Keratinocyte (primary cell): ENCODE measurements around the gene GATA5. TPM values are rescaled to one million over a fixed set of nuclear protein-coding genes. Genes with fewer than 3 reads are reported as not detected.

Experiments
- DNase-seq: peaks from one replicate; pipeline ENCODE4 v3.0.0-alpha.2; 2011; ENCODE audit warnings: low read depth, missing footprints, low spot score
- FAIRE-seq: peaks from 2 replicates; lab custom pipeline; 2011; peaks lifted over from hg19 to GRCh38; lab: Jason Lieb, UNC
- H2AFZ ChIP-seq: 2 replicates; pipeline ENCODE4 v1.6.0; 2012; ENCODE audit warnings: low read length, control low read depth, inconsistent platforms; ENCODE audit not compliant: control insufficient read depth
- H3K27ac ChIP-seq: 2 replicates; pipeline ENCODE4 v1.5.1; 2011; ENCODE audit warnings: low read length; ENCODE audit not compliant: control insufficient read depth, insufficient read depth
- H3K27me3 ChIP-seq: 3 replicates; pipeline ENCODE4 v1.6.0; 2011; ENCODE audit warnings: low read length; ENCODE audit not compliant: control insufficient read depth, insufficient read depth; ENCODE audit errors: extremely low read depth
- H3K36me3 ChIP-seq, 2 experiments: 2 replicates in 1 of 2; 3 replicates in 1 of 2; pipeline ENCODE4 v1.5.1; 2011; ENCODE audit warnings: low read length in 2 of 2, mild to moderate bottlenecking in 1 of 2; ENCODE audit not compliant: control insufficient read depth in 2 of 2, insufficient read depth in 2 of 2; ENCODE audit errors: extremely low read depth in 1 of 2
- H3K4me1 ChIP-seq: 3 replicates; pipeline ENCODE4 v1.5.1; 2011; ENCODE audit warnings: low read length; ENCODE audit not compliant: control insufficient read depth, insufficient read depth; ENCODE audit errors: extremely low read depth
- H3K4me2 ChIP-seq: 3 replicates; pipeline ENCODE4 v1.6.0; 2011; ENCODE audit warnings: low read depth, low read length; ENCODE audit not compliant: control insufficient read depth, insufficient read depth; ENCODE audit errors: extremely low read depth
- H3K4me3 ChIP-seq, 3 experiments: fragments of 200-600 bp in 1 of 3; sonication (generic) in 1 of 3; 2 replicates in 2 of 3; 3 replicates in 1 of 3; pipeline ENCODE4 v1.5.1; 2011 to 2016; ENCODE audit warnings: low read length in 3 of 3, mild to moderate bottlenecking in 3 of 3, control low read depth in 2 of 3, inconsistent platforms in 1 of 3, low read depth in 1 of 3, mixed read lengths in 1 of 3, mixed run types in 1 of 3, moderate library complexity in 1 of 3; ENCODE audit not compliant: control insufficient read depth in 2 of 3, insufficient read depth in 2 of 3; ENCODE audit errors: extremely low read depth in 1 of 3
- H3K79me2 ChIP-seq: 2 replicates; pipeline ENCODE4 v1.6.0; 2012; ENCODE audit warnings: low read length; ENCODE audit not compliant: control insufficient read depth, insufficient read depth
- H3K9ac ChIP-seq: 3 replicates; pipeline ENCODE4 v1.6.0; 2011; ENCODE audit warnings: low read length; ENCODE audit not compliant: control insufficient read depth, insufficient read depth; ENCODE audit errors: extremely low read depth
- H3K9me1 ChIP-seq: 3 replicates; pipeline ENCODE4 v1.6.0; 2011; ENCODE audit warnings: low read length; ENCODE audit not compliant: control insufficient read depth, insufficient read depth; ENCODE audit errors: extremely low read depth
- H3K9me3 ChIP-seq: 2 replicates; pipeline ENCODE4 v1.5.1; 2012; ENCODE audit warnings: low read depth, low read length; ENCODE audit not compliant: control insufficient read depth
- H4K20me1 ChIP-seq: 3 replicates; pipeline ENCODE4 v1.6.0; 2011; ENCODE audit warnings: low read length; ENCODE audit not compliant: control insufficient read depth, insufficient read depth; ENCODE audit errors: extremely low read depth
- CTCF ChIP-seq, 3 experiments: IDR thresholded peaks in 1 of 3; conservative IDR thresholded peaks in 1 of 3; optimal IDR thresholded peaks in 1 of 3; 2 replicates in 2 of 3; 3 replicates in 1 of 3; pipeline versions ENCODE3 to v1.5.1; 2011; ENCODE audit warnings: low read length in 3 of 3, mild to moderate bottlenecking in 3 of 3, moderate library complexity in 2 of 3, control low read depth in 1 of 3, inconsistent platforms in 1 of 3; ENCODE audit not compliant: insufficient read depth in 2 of 3; ENCODE audit errors: extremely low read depth in 1 of 3
- EZH2 ChIP-seq: IDR thresholded peaks from one replicate; pipeline ENCODE4 v1.6.1; 2012; ENCODE audit warnings: inconsistent platforms, mild to moderate bottlenecking, low read length, moderate library complexity
- dilution Hi-C: fragments of 300-500 bp; cut with MboI; formaldehyde crosslinking; loops from one replicate; pipeline ENCODE4 v1.7.0; 2020; ENCODE audit warnings: low sequenced_read_pairs; ENCODE audit not compliant: extremely low pct_ligation_motif_present
- polyA plus RNA-seq, 5 experiments: library from polyadenylated mRNA; depleted of rRNA in 3 of 5; stranded (reverse) in 3 of 5; stranded (forward) in 1 of 5; unstranded in 1 of 5; fragments of >200 nt; gene quantifications; 1 replicate in 1 of 5; 2 replicates in 3 of 5; 3 replicates in 1 of 5; pipeline versions ENCODE4 v1.2.1 to v1.2.3, GENCODE V29; 2011 to 2012; ENCODE audit warnings: missing spikeins in 2 of 5, low read depth in 1 of 5, low replicate concordance in 1 of 5

The GATA5 gene
- polyA plus RNA-seq, 1 donor (not counting 4 experiments of a cell fraction or from before 2014, with no cell fraction given): not detected

DNA sequence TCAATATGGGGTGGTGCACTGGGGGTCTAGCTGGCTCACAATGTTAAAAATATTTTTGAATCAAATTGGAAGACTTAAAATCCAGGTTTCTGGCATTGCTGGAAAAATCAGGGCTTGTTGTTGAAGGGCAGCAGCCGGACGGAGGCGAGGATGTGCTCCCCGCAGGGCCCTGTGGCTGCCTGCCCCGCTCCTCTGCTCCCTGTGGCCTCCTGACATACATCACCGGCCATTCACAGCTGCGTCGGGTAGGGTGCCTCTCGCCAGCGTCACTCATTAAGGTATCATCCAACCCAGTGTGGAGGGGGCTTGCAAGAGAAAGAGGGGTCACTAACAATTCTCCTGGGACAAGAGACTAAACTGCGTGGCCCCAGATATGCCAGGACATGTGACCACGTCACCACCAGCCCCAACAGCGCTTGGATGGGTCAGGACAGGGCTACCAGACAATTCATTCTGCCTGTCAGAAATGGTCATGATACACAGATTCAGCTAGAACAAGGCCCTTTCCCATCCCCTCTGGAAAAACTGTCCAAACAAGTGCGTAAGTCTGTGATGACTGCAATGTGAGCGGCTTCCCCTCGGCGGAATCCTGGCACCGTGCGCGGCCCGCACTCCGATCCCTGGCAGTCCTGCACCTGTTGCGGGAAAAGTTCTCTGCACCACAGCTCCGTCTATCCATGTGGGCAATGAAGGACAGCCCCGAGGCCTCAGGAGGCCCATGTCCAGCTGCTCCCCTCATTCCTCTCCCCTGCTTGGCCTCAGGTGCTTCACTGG lies 12.0 kb downstream of the GATA5 start:
- Histone ChIP-seq H3K4me3 (no peak overlapping the region), H3K27me3 (peaks cover 16% of the 10 kb centered on the region), H3K9ac (no peak overlapping the region), H3K36me3 (no peaks in the 10 kb centered on the region), H3K4me2 (no peak overlapping the region), H4K20me1 (no peaks in the 10 kb centered on the region), H2AFZ (no peak overlapping the region), H3K9me1 (no peaks in the 10 kb centered on the region), H3K9me3 (no peaks in the 10 kb centered on the region), H3K4me1 (no peaks in the 10 kb centered on the region), H3K27ac (no peak overlapping the region), H3K79me2 (no peaks in the 10 kb centered on the region)
- no peak for DNase-seq
- dilution Hi-C loops: no loop called here
- TF ChIP-seq EZH2 (no peak), CTCF (optimal IDR thresholded peaks at IDR 0.05 in 1 of 3, IDR thresholded peaks at IDR 0.05 in 1 of 3, conservative IDR thresholded peaks at IDR 0.05 in 1 of 3; ENCODE audit: extremely low read depth in 1 of 3, insufficient read depth in 2 of 3, low read length in 3 of 3) (no peak)
- FAIRE-seq: no peak

GRCh38 chr20:62462976-62463592 lies 12.7 kb downstream of the GATA5 start:
- DNase-seq: no peak
- H3K27me3 ChIP-seq: peaks cover 13% of the 10 kb centered on the region
- dilution Hi-C loops: no loop called here

More at GRCh38 chr20:62462976-62463592, 12.7 kb downstream of the GATA5 start:
- H3K4me1 ChIP-seq: no peaks in the 10 kb centered on the region
- no peak overlapping the region for H3K27ac ChIP-seq
- H4K20me1 ChIP-seq: no peaks in the 10 kb centered on the region
- FAIRE-seq: no peak
- H3K9me3 ChIP-seq: no peaks in the 10 kb centered on the region
- no peak for TF ChIP-seq EZH2
- no peak for TF ChIP-seq CTCF (optimal IDR thresholded peaks at IDR 0.05 in 1 of 3, IDR thresholded peaks at IDR 0.05 in 1 of 3, conservative IDR thresholded peaks at IDR 0.05 in 1 of 3; ENCODE audit: extremely low read depth in 1 of 3, insufficient read depth in 2 of 3, low read length in 3 of 3)
- H3K79me2 ChIP-seq: no peaks in the 10 kb centered on the region
- no peak overlapping the region for H3K9ac ChIP-seq
- no peak overlapping the region for H3K4me2 ChIP-seq
- no peaks in the 10 kb centered on the region for H3K9me1 ChIP-seq
- H3K36me3 ChIP-seq: no peaks in the 10 kb centered on the region
- no peak overlapping the region for H2AFZ ChIP-seq
- H3K4me3 ChIP-seq: no peak overlapping the region
